MG63 (cell line): ENCODE measurements around the gene COL8A1. TPM values are rescaled to one million over a fixed set of nuclear protein-coding genes. Genes with fewer than 3 reads are reported as not detected.

ENCODE experiments used
- DNase-seq: peaks from one replicate; pipeline ENCODE4 v3.0.0-alpha.2; 2020
- H3K27me3 ChIP-seq: fragments of 250-450 bp; sonication (Bioruptor Pico); 2 replicates; pipeline ENCODE4 v1.5.1; 2020; ENCODE audit warnings: mild to moderate bottlenecking, moderate library complexity
- H3K36me3 ChIP-seq: fragments of 250-450 bp; sonication (Bioruptor Pico); 2 replicates; pipeline ENCODE4 v1.5.1; 2020; ENCODE audit warnings: mild to moderate bottlenecking, moderate library complexity
- H3K4me3 ChIP-seq: fragments of 250-450 bp; sonication (Bioruptor Pico); 2 replicates; pipeline ENCODE4 v1.5.1; 2020; ENCODE audit warnings: mild to moderate bottlenecking, moderate library complexity
- H3K9me3 ChIP-seq: fragments of 250-450 bp; sonication (Bioruptor Pico); 2 replicates; pipeline ENCODE4 v1.5.1; 2020; ENCODE audit warnings: mild to moderate bottlenecking, moderate library complexity
- total RNA-seq: library from RNA; depleted of rRNA; stranded (reverse); fragments of >200 nt; shearing (Covaris generic); gene quantifications from 2 replicates; pipeline ENCODE4 v1.2.3, GENCODE V29; 2014; ENCODE audit warnings: low replicate concordance; rRNA removed

The COL8A1 gene
- total RNA-seq, 1 experiment from 2014 or later = 19.1 TPM

GRCh38 chr3:99845999-99846398, 207.6 kb downstream of the COL8A1 start:
- no peaks in the 10 kb centered on the region for H3K27me3 ChIP-seq
- DNase-seq = no peak

GRCh38 chr3:99846477-99847160, 208.2 kb downstream of the COL8A1 start:
- no peak for DNase-seq
- H3K4me3 ChIP-seq = no peak overlapping the region
- no peaks in the 10 kb centered on the region for H3K9me3 ChIP-seq
- no peaks in the 10 kb centered on the region for H3K27me3 ChIP-seq
- H3K36me3 ChIP-seq = peaks cover 37% of the 10 kb centered on the region

More at GRCh38 chr3:99845999-99846398, 207.6 kb downstream of the COL8A1 start:
- no peaks in the 10 kb centered on the region for H3K9me3 ChIP-seq
- H3K36me3 ChIP-seq = peaks cover 37% of the 10 kb centered on the region
- no peak overlapping the region for H3K4me3 ChIP-seq

DNA sequence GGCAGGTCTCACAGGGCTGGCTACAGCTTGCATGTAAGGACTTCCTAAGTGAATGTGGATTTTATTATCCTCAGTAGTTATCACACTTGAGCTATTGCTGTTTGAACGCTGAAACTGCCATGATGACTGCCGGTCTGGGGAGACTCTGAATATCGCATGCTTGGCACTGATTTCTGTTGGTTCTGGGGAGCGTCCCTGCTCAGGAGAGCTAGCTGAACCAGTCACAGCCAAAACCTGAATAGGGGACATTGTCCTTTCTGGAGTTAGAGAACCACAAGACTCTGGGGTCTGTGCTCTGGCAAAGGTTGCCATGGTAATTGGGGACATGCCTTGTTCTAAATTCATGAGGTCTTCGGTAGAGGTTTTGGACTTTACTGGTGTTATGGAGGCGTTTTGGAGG, 210.0 kb downstream of the COL8A1 start:
- DNase-seq = no peak
- H3K36me3 ChIP-seq = peaks cover 34% of the 10 kb centered on the region
- H3K27me3 ChIP-seq = no peaks in the 10 kb centered on the region
- H3K9me3 ChIP-seq = no peaks in the 10 kb centered on the region
- no peak overlapping the region for H3K4me3 ChIP-seq

Other genes with a start within 250 kb of the COL8A1 start
- 48.9 and 141 TPM in 2 replicates for gene CMSS1, start 179.3 kb downstream of the COL8A1 start, total RNA-seq